CD4-positive, alpha-beta T cell treated with Interferon gamma for 1 hour (primary cell): ENCODE results near the gene SESTD1.
"Not testable (repeated sequence)": the region's sequence is repeated elsewhere in the genome, so short reads cannot be mapped to it uniquely, and the experiment has no call there.

Experiments
- DNase-seq: peaks from one replicate; pipeline ENCODE4 v3.0.0-alpha.2; 2020

SESTD1 gene

GRCh38 chr2:179237209-179237946, 27.3 kb downstream of the SESTD1 start:
- no peak for DNase-seq

DNA sequence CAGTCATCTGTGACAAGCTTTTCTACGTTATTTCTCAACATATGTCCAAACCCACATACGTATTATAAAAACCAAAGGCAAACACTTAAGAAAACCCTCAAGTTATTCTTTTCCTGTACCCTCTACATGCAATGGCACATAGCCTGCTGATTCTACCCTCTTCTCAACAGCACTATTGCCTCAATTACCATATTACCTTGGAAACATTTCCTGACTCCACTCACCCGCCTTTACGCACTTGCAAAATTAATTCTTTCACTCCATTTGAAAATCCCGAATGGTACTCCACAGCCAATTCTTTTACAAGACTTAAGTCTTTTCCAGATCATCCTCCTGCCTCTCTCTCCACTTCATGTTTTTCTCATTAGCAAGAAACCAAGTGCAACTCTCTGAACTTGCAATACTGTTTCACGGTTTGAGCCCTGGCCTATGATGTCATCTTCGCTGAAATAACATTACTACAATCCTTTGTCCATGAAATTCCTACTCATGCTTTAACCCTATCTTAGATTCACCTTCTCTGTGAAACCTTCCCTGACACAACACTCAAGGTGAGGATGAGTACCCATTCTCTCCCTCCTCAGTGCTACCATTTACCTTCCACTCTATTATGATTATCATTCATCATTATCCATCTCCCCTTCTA, 29.0 kb downstream of the SESTD1 start:
- no peak for DNase-seq

DNA sequence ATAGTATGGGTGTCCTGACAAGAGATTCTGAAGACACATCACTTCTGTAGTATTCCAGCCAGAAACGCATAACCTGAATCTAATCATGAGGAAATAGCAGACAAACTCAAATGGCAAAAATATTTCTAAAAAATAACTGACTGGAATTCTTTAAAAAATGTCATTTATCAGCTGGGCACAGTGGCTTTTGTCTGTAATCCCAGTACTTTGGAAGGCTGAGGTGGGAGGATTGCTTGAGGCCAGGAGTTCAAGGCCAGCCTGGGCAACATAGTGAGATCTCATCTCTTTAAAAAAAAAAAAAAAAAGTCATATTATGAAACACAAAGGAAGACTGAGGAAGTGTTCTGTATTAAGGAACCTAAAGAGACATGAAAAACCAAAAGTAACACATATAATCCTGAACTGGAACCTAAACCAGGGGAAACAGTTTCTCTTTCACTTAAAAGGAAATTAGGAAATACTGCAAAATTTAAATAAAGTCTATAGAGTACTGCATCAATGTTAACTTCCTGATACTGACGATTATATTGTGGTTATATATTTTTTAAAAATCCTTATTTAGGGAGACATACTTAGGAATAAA, 29.9 kb downstream of the SESTD1 start:
- no peak for DNase-seq

DNA sequence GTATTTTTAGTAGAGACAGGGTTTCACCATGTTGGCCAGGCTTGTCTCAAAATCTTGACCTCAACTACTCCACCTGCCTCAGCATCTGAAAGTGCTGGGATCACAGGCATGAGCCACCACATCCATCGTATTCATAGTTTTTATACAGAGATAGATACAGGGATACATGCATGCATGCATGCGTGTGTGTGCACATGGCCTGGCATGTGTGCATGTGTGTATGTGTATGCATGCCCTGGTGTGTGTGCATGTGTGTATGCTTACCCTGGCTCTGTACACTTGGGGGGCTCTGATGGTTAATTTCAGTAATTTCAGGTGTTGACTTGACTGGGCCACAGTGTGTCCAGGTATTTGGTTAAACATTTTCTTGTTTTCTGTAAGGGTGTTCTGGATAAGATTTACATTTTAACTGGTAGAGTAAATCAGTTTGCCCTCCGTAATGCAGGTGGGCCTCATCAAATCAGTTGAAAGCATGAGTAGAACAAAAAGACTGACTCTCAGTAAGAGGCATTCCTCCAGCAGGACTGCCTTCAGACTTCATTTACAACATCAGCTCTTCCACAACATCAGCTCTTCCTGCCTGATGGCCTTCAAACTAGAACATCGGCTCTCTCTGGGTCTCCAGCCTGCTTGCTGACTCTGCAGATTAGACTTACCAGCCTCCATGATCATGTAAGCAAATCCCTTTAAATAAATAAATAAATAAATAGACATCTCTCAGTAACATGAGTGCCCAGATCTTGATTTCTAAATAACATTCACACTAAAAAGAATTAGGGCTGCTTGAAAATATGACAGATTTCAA, 30.8 kb downstream of the SESTD1 start:
- no peak for DNase-seq

DNA sequence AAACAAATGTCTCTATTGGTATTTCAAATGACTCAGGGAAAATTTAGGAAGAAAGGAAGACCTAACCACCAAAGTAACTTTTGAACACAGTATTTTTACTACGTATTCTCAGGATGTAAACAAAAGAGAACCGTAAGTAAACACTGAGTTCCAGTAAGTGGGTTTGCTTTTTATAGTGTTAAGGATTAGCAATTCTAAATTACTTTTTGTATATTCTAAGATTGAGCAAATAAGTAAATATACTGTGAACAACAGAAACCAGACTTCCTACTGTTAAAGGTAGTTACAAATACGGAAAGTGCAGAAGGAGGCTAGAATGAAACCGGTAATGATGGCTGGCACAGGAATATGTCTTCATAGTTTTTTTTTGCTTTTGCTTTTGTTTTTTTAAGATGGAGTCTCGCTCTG, 31.5 kb downstream of the SESTD1 start:
- no peak for DNase-seq

DNA sequence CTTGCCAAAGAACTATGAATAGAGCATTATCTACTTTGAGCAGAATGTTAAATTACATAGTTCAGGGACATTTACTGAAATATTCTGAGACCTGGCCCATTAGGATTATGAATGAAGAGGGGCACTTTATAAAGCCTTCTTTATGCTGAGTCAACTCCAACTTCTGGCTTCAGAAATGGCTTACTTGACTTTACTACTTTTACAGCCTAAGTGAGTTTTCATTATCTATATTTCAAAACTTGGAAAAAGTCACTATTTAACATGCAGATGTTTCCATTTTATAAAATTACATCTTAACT, 37.7 kb downstream of the SESTD1 start:
- no peak for DNase-seq

GRCh38 chr2:179226203-179226960, 38.2 kb downstream of the SESTD1 start:
- no peak for DNase-seq

- no peak for DNase-seq
Measured at GRCh38 chr2:179224361-179224760, 40.3 kb downstream of the SESTD1 start.

DNA sequence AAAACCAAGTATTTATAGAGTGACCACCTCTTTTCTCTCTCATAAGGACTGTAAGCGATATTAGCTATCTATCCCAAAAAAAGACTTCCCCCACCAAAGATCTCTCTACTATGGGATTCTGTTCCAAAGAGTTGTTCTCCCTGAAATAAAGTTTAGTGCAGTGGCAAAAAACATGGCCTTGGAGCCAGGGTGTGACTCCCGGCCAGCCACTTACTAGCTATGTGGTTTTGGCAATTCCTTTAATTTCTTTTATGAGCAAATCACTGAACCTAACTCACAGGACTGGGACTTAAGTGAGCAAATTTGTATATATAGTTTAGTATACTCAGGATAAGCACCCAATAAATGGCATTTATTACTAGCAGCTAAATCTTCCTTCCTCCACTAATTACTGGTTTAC, 42.6 kb downstream of the SESTD1 start:
- DNase-seq = no peak

- DNase-seq = peak; percentile 40
Measured at GRCh38 chr2:179218848-179219594, 45.6 kb downstream of the SESTD1 start.

DNA sequence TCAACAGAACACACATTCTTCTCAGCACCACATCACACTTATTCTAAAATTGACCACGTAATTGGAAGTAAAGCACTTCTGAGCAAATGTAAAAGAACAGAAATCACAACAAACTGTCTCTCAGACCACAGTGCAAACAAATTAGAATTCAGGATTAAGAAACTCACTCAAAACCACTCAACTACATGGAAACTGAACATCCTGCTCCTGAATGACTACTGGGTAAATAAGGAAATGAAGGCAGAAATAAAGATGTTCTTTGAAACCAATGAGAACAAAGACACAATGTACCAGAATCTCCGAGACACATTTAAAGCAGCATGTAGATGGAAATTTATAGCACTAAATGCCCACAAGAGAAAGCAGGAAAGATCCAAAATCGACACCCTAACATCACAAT, 50.0 kb downstream of the SESTD1 start:
- DNase-seq = not testable (repeated sequence)

DNA sequence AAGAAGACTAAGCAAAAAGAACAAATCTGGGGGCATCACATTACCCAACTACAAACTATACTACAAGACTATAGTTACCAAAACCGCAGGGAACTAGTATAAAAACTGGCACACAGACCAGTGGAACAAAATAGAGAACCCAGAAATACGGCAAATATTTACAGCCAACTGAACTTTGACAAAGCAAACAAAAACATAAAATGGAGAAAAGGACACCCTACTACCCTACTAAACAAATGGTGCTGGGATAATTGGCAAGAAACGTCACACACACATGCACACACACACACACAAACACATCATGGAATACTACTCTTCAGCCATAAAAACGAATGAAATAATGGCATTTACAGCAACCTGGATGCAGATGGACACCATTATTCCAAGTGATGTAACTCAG, 53.3 kb downstream of the SESTD1 start:
- DNase-seq = no peak

GRCh38 chr2:179208277-179208676, 56.4 kb downstream of the SESTD1 start:
- DNase-seq = not testable (repeated sequence)

- DNase-seq = no peak
Measured at GRCh38 chr2:179207047-179207446, 57.6 kb downstream of the SESTD1 start.

GRCh38 chr2:179201869-179202268, 62.8 kb downstream of the SESTD1 start:
- no peak for DNase-seq

GRCh38 chr2:179195926-179196590, 68.6 kb downstream of the SESTD1 start:
- not testable (repeated sequence) for DNase-seq

DNA sequence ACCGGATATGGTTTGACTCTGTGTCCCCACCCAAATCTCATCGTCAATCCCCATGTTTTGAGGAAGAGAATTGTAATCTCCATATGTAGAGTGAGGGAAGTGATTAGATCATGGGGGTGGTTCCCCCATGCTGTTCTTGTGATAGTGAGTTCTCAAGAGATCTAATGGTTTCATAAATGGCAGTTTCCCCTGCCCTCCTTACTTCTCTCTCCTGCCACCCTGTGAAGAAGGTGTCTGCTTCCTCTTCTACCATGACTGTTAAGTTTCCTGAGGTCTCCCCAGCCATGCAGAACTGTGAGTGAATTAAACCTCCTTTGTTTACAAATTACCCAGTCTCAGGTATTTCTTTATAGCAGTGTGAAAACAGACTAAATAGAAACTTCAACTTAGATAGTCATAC, 69.5 kb downstream of the SESTD1 start:
- no peak for DNase-seq

- no peak for DNase-seq
Measured at GRCh38 chr2:179193759-179194394, 70.8 kb downstream of the SESTD1 start.

DNA sequence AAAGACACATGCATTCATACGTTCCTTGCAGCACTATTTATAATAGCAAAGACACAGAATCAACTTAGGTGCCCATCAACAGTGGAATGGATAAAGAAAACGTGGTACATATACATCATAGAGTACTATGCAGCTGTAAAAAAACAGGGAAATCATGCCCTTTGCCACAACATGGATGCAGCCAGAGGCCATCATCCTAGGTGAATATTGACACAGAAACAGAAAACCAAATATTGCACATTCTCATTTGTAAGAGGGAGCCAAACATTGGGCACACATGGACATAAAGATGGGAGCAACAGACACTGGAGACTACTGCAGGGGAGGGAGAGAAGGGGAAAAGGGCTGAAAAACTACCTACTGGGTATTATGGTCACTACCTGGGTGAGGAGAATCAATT, 73.5 kb downstream of the SESTD1 start:
- no peak for DNase-seq

DNA sequence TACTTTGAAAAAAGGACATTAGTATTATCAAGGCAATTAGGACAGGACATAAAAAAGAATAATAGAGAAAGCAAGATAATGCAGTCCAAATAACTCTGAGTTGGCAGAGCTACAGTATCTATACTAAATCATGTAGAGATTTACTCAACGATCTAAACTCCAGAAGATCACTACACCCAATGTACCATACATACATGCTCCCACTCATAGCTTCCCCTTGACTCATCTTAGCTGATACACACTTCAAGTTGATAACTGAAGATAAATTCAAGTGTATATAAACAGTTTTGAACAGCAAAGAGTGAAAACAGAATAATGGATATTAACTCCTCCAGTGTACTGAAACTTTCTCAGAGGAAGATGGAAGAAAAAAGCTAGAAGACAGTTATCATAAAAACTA, 78.5 kb downstream of the SESTD1 start:
- no peak for DNase-seq

GRCh38 chr2:179184610-179185009, 80.0 kb downstream of the SESTD1 start:
- DNase-seq = no peak
